NCI-H526 treated with DMSO at 0.1 percent for 48 hours (cell line): ENCODE measurements around the gene SEMA3F.
"Not testable (repeated sequence)": the region's sequence is repeated elsewhere in the genome, so short reads cannot be mapped to it uniquely, and the experiment has no call there.

Experiments
- DNase-seq: peaks from one replicate; lab custom pipeline; 2025; lab: John Stamatoyannopoulos, UW

SEMA3F gene

DNA sequence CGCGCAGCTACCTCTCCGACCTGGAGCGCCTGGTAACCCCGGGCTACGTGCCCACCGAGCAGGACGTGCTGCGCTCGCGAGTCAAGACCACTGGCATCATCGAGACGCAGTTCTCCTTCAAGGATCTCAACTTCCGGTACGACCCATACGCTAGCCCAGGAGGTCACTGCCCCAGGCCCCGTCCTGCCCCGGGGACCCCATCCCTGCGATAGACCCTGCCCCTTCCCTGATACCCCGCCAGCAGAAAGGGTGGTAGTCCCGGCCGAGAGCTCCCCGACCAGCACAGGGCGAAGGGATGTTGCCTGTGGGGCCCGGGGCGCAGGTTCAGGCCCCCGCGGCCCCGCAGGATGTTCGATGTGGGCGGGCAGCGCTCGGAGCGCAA, 38.6 kb downstream of the SEMA3F start:
- no peak for DNase-seq

DNA sequence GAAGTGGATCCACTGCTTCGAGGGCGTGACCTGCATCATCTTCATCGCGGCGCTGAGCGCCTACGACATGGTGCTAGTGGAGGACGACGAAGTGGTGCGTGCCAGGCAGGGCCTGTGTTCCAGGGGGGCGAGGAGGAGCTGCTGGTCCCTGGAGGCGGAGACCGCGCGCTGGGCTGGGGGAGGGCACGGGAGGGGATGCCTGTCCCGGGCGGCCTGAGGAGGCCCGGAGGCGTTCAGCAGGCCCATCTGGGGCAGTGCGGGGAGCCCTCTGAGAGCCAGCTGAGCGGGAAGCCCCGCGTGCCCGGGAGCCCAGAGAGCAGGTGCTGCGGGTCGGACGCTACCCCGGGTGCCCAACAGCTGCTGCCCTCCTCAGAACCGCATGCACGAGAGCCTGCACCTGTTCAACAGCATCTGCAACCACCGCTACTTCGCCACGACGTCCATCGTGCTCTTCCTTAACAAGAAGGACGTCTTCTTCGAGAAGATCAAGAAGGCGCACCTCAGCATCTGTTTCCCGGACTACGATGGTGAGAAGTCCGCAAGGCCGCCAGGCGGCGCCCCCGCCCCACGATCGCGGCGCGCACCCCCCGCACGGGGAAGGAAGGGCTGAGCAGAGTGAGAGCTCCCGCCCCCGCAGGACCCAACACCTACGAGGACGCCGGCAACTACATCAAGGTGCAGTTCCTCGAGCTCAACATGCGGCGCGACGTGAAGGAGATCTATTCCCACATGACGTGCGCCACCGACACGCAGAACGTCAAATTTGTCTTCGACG, 39.2 kb downstream of the SEMA3F start:
- peak; percentile 37 for DNase-seq

DNA sequence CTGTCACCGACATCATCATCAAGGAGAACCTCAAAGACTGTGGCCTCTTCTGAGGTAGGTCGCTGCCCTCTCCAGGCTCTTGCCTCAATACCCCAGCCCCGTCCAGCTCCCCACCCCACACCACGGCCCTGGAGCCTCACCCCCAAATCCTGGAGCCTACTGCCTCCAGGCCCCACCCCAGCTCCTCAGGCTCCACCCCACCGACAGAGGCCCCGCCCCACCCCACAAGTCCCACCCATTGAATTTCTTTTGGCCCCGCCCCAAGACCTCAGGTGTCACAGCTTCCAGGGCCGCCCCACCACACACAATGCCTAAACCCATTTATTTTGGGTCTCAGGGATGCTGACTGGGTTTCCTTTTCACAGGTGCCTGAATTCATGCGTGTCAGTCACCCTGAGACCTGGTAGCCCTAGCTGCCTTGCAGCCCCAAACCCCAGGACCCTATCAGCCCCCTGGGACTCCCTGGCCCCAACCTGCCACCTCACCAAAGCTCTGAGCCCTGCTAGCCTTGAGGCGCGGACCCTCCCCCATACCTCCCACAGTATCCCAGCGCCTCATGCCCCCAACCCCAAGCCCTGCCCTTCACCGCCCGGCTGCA, 39.9 kb downstream of the SEMA3F start:
- no peak for DNase-seq

DNA sequence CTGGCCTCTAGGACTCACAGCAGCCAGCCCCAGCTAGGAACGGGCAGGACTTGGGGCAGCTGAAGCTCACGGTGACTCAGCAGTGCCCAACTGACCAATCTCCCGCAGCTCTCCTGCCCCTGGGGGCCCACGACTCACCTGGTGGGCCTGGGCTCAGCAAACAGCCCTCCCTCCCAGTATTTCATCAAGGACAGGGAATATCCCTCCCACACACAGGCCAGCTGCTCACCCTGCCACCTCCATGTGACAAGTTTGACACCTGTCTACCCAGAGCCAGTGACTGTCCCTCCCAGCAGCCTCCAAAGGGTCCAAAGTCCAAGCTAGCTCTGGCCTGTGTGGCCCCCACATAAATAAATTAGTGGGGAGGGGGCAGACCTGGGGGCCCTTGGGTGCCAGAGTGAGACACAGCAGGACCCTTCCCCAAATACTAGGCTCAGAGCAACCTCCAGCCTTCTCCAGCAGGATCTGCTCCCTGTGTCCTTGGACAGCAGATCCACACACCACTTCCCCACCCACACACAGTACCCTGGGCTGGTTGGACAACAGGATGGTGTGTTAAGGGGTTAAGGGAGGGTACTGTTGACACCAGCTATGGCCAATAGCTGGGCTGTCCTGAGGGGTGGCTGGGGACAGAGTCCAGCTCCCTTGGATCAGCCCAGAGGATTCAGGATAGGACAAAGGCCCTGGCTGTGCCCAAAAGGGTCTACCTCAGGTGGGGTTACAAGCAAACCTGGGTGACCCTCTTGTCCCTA, 40.6 kb downstream of the SEMA3F start:
- no peak for DNase-seq

DNA sequence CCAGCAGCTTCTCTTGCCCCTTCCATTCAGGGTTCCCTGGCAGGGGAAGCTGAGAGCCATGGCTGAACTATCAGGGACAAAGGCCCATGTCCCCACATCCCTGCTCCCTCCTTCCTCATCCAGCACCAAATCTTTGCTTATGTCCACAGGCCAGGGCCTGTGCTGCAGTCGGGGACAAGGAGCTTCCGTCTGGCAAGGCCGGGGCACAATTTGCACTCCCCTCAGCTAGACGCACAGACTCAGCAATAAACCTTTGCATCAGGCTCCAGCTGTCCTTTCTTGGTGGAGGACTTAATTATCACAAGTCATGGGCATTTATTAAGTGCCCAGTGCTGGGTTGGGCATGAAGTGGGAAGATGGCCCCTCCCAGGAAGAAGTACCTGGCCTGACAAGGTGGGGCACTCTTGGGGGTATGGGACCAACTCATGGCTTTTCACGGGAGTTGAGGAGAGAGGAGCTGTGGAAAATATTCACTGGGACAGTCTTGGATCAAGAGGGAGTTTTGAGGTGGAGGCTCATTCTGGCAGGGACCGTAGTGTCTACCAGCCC, 41.2 kb downstream of the SEMA3F start:
- DNase-seq, result no peak

DNA sequence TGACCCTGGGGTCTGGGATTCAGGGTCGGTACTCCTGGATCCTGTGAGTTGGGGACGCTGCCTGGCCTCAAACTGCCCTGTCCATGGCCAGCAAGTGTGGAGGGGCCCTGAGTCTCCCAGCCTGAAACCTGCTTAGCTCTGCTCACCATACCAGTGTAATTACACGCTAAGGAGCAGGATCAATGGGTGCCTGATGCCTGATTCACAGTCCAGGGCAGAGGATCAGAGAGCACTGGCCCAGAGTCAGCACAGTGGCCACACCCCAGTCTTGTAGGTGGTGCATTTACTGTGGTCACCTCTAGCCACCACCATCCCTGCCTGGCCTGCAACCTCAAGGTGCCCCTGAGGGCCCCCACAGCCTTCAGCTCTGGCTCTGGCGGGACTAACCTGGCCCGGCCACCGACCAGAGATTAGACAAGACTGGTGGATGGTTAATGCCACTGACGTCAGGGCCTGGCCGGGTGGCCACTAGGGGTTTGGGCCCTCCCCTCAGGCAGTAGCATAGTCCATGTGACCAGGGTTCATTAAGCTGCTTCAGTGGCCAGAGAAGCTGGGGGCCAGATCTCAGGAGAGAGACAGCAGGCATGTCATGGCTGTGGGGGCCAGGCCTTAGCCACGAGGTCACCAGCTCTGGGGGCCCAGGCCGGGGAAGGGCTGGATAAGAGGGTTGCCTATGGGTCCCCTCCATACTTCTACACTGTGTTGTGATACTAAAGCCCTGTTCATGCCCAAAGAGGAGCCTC, 46.6 kb downstream of the SEMA3F start:
- DNase-seq, result no peak

DNA sequence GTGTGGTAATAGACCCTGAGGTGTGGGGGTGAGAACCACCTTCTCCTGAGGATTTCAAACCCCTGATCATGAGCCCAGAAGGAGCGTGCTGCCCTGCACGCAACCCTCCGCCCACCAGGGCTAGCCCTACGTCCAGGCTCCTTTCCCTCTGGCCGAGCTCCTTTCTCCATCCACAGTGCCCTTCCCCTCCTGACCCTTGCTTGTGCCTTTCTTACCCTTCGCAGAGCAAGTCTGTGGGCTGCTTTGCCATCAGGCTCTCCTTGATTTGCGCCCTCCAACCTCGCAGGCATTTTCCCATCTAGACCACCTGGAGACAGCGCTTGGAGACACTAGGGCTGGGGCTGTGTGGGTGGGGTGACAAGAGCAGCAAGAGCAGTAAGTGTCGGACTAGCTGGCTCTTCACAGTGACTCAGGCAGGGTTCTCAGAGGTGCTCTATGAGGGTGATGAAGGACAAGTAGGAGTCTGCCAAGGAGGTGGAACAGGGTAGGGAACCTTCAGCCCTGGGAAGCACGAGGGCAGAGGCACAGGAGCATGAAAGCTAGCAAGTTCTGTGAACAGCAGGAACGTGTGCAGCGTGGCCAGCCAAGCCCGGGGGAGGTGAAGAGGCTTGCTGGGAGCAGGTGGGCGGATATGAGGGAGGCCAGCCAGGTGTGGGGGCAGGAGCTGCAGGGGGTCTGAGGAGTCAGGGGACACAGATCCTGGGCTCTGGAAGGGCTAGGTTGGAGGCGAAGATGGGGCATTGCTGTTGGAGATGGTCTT, 47.4 kb downstream of the SEMA3F start:
- DNase-seq, result no peak

DNA sequence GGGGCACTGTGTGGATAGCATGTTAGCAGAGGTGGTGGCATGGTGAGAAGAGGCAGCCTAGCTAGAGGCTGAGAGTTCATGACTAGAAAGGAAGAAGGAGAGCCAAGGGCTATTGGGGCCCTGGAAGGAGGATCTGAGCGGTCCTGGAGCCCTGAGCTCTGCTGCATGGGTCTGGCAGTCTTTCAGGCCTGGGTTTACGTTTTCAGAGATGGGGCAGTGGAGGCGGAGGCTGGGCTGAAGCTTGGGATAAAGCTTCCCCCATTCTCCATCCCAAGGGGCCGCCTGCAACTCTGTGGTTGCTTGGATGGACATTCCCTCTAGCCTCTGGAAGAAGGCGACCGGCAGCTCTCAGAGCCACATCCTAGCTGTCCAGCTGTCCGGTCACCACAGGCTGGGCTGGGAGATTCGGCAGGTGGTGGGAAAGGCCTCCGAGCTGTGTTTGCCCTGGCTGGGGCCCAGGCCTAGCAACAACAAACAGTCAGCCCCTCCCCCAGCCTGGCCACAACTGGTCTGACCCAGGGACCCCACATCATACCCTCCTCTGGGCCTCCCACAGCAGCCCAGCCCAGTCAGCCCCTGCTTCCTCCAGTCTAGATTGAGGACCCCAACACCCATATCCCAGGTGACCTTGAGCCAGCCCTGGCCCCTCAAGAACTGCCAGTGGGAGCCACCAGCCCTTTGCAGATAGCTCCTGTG, 48.1 kb downstream of the SEMA3F start:
- DNase-seq, result no peak

DNA sequence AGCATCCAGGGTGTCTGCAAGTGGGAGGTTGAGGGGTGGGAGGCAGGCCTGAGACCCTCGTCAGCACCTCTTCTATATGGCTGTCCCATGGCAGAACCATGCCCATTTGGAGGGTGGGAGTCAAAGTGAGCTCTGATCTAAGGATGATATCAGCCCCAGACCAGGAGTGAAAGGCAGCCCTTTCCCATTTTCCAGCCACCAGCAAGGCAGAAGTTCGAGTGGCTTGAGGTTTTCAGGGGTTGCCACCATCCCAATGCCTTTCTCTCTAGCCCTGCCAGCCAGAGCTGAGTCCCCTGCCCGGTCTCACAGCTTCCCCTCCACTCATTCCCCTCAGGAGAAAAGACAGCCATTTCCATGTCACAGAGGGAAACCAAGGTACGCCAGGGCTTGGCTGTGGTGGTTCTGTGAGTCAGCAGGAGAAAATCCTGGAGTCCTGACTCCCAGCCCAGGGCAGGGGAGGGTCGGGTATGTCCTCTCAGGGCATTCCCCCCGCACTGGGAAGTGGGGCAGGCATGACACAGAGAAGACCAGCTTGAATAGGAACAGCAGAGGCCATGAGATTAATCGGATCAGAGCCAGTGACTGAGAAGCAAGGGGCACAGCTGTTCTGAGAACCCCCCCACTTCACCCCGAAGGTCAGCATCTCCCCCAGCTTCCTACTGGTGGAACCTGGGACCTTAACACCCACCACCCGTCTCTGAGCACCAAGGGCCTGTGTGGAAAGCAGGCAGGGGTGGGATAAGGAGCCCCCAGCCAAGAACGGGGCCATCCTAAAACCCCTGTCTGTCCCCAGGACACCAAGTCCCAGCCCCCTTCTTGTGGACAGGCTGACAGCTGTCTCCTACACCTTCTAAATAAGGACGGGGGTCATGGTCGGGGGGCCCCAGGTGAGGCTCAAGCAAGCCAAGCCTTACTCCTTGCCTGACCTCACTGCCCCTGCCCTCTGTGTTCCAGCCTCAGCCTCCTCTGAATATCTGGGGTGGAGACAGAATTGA, 49.0 kb downstream of the SEMA3F start:
- no peak for DNase-seq

DNA sequence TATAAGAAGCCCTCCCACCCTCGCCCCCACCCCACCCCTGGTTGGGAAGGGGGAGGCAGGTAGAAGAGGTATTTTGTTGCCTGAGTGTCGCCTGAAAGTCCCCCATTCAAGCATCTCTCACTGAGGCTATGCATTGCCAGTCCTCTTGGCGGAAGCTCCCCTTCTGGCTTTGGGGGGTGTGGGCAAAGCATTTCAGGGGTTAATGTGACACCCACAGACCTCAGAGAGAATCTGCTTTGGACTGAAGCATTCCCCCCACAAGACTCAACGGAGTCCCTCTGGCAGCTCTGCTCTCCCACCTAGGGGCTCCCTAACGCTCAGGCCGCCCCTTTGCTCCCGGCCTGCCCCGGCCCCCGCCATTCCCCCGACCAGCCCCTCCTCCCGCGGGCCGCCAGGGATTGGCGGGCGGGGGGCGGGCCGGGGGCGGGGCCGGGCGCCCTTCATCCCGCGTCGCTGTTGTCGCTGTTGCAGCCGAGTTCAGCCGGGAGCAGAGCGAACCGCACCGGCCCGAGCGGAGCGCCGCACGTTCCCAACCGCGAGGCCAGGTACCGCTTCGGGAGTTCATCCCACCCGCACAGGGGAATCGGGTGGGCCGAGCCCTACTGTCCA, 49.8 kb downstream of the SEMA3F start, which contains the start of gene SLC38A3:
SLC38A3 (plus strand) TSS at position 468 of the 609 bp plus-strand sequence. CDS start 8,929 bp downstream, outside the sequence.
- DNase-seq, result no peak

DNA sequence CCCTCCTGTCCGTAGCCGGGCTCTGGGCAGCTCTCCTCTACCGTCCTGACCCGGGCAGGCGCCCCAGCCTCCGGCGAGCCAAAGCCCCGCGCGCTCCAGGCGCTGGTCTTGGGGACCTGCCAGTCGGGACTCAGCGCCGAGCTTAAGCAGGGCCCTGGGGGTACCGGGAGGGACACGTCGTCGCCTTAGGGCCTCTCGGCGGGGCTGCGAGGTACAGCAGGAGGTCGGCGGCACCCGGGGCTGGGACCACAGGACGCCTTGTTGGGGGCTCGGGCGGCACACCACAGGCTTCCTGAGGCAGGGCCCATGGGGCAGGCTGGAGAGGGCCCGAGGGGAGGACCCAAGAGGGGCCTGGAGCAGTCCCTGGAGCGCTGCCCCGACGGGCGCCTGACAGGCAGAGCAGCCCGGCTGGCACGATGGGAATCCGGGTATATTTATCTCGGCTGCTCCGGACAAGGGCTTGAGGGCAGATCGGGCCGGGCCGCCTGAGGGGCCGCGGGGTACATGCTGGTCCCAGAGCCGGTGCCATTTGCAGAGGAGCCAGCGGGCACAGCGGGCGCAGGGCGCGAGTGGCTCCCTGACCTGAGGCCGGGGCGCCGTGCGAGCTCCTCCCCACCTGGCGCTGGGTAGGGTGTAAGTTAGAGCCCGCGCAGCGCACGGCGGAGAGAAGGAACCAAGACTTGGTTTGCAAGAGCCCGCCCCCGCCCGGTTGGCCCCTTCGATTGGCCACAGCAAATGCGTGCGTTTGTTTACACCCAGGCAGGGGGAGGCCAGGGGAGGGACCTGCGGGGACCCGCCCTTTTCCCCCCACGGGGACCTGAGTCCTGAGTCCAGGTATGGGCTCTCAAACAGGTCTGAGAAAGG, 50.5 kb downstream of the SEMA3F start:
- no peak for DNase-seq

DNA sequence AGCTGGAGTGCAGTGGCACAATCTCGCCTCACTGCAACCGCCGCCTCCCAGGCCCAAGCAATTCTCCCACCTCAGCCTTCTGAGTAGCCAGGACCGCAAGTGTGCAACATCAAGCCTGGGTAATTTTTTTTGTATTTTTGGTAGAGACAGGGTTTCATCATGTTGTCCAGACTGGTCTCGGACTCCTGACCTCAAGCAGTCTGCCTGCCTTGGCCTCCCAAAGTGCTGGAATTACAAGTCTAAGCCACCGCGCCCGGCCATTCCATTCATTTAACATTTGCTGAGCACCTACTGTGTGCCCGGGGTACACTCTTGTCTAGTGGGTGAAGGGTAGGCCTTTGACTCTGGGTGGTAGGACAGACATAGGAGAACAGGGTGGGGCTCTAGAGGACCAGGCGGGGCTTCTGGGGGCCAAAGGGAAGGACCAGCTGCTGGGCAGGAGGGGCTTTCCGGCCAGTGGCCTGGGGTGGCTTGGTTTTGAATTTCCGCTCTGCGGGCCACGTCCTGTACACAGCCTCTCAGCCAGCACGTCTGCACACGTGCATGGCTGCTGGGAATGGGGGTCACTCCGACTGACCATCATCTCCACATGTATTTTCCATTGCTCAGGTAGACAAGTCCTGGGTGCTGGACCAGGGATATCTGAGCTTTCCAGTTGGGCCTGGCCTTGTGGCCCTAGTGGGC, 52.4 kb downstream of the SEMA3F start:
- no peak for DNase-seq

DNA sequence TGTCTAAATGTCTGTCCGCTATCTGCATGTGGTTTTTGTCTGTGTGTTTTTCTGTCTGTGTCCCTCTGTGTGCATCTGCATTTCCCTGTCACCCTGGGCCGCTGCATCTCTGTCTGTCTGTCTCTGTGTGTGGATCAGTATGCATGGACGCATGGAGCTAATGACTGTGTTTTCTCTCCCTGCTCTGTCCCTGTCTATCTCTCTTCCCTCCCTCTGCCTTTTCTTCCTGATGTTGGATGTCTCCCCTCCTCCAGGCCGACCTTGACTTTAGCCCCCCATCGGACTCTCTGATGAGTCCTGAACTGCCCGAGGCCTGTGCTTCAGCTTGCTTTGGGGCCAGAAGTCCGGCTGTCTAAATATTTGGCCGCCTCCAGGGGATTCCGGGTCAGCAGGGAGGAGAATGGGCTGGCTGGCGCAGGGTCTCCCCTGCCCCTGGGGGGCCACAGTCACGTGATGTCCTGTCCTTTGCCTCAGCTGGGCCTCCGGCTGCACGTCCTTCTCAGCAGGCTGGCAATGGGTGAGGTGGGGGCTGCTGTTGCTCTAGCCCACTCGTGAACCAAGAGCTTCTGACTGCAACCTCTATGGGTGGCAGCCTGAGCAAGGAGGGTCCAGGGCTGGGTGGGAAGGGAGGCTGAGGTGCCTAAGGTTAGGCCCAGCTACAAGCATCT, 53.7 kb downstream of the SEMA3F start:
- no peak for DNase-seq

DNA sequence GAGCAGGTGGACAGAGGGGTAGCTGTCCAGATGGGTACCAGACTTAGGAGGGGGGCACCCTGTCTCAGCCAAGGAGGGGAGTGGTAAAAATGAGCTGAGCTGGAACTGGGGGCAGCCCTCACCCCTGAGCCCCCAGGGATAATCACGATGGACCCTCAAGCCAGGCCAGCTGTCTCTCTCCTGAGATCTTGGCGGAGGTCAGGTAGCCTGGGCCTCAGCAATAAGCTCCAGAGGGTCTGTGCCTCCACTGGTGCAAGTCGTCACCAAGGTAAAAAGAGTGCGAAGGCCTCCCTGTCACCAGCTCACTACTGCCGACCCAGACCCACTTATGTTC, 55.0 kb downstream of the SEMA3F start:
- no peak for DNase-seq

DNA sequence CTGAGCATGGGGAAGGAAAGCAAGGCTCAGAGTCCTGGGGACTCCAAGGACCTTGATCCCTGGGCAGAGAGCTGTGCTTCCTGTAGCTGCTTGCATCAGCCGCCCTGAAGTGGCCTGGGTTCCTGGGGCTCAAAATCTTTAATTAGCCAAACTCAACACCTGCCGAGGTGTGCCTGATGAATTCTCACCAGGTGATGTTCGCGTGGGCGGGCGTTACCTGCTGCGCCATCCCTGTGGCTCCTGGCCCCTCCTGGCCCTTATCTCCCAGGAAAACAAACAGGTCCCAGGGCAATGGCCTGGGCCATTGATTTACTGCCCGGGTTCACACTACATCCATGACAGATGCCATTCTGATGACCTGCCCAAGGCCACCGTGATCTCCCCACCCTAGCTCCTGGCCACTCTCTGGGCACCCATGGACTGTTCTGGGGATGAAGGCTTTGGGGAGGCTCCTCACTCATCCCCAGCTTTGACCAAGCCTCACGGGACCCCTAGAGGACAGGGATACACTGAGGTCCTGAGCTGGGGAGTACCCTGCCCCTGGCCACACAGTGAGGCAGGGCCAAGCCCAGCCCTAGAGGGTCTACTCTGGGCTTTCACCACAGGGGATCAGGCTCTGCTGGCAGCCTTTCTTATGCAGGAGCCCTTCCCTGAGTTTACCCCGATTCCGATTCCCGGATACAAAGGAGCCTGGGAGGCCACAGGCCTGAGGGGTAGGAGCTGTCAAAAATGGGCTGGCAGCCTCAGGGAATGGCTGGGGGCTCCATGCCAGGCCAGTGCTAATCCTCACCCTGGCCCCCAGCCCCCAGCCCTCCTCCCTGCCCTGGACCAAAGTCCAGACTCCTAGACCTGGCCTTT, 55.6 kb downstream of the SEMA3F start:
- no peak for DNase-seq

DNA sequence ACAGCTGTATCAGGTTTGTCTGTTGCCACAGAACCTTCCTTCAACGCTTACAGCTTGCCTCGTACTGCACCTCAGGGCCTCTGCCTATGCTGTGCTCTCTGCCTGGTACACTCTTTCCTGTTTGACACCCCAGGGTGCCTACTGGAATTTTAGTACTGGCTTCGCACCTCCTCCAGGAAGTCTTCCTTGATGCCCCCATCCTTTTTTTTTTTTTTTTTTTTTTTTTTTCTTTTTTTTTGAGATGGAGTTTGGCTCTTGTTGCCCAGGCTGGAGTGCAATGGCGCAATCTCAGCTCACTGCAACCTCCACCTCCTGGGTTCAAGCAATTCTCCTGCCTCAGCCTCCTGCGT, 56.2 kb downstream of the SEMA3F start:
- DNase-seq, result not testable (repeated sequence)
